Parathyroid adenoma (tissue), 2 donors: Measurements from ENCODE around the gene ZFHX2.

ENCODE experiments used
- H2AFZ ChIP-seq: fragments of 300-600 bp; sonication (generic); one replicate; pipeline ENCODE4 v1.7.0; 2017; ENCODE audit warnings: antibody characterized with exemption, mild to moderate bottlenecking
- H3K27ac ChIP-seq: fragments of 300-600 bp; sonication (generic); one replicate; pipeline ENCODE4 v1.7.0; 2017
- H3K27me3 ChIP-seq: fragments of 300-600 bp; sonication (generic); one replicate; pipeline ENCODE4 v1.7.0; 2017; ENCODE audit warnings: low read length; ENCODE audit not compliant: control insufficient read depth, insufficient read depth
- H3K36me3 ChIP-seq: fragments of 300-600 bp; sonication (generic); one replicate; pipeline ENCODE4 v1.7.0; 2017; ENCODE audit warnings: low read length; ENCODE audit not compliant: control insufficient read depth, insufficient read depth
- H3K4me1 ChIP-seq: fragments of 300-600 bp; sonication (generic); one replicate; pipeline ENCODE4 v1.7.0; 2017; ENCODE audit warnings: control low read depth
- H3K4me2 ChIP-seq: fragments of 300-600 bp; sonication (generic); one replicate; pipeline ENCODE4 v1.7.0; 2017; ENCODE audit warnings: low read length
- H3K4me3 ChIP-seq: fragments of 300-600 bp; sonication (generic); one replicate; pipeline ENCODE4 v1.7.0; 2017; ENCODE audit warnings: low read depth, low read length
- H3K79me2 ChIP-seq: fragments of 300-600 bp; sonication (generic); one replicate; pipeline ENCODE4 v1.7.0; 2017; ENCODE audit warnings: control low read depth
- H3K9ac ChIP-seq: fragments of 300-600 bp; sonication (generic); one replicate; pipeline ENCODE4 v1.7.0; 2017; ENCODE audit warnings: mild to moderate bottlenecking
- H3K9me3 ChIP-seq: fragments of 300-600 bp; sonication (generic); one replicate; pipeline ENCODE4 v1.7.0; 2017; ENCODE audit warnings: low read length; ENCODE audit not compliant: control insufficient read depth
- TF ChIP-seq, protein P1 (sequence below): fragments of 300-600 bp; sonication (generic); IDR thresholded peaks from one replicate; pipeline ENCODE4 v1.7.0; 2017; ENCODE audit warnings: antibody characterized with exemption, mild to moderate bottlenecking
- donor health status: primary hyperparathyroidism.

ZFHX2 gene

DNA sequence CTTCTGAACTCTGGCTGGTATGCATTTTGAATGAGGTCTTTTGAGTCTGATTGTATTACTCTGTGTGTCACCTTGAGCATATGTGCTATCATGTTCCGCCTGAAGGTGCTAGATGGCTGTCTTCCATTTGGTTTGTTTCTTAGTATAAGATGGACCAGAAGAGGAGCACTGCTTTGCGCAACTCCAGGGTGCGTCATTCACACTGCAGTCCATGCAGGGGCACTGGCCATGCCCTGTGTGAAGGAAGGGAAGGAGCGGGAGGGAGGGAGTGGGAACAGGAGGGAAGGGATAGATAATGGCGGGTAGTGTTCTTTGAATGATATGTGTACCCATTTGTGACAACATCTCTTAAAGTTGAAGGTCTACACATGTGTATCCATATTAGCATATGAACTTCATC is 8.2 kb downstream of the ZFHX2 start:
- no peaks in the 10 kb centered on the region for H3K9me3 ChIP-seq
- no peak overlapping the region for H2AFZ ChIP-seq
- H3K79me2 ChIP-seq: peaks cover 9% of the 10 kb centered on the region
- no peak overlapping the region for H3K27ac ChIP-seq
- peaks cover 18% of the 10 kb centered on the region for H3K4me1 ChIP-seq
- no peaks in the 10 kb centered on the region for H3K36me3 ChIP-seq
- no peaks in the 10 kb centered on the region for H3K27me3 ChIP-seq
- TF ChIP-seq, protein P1, sequence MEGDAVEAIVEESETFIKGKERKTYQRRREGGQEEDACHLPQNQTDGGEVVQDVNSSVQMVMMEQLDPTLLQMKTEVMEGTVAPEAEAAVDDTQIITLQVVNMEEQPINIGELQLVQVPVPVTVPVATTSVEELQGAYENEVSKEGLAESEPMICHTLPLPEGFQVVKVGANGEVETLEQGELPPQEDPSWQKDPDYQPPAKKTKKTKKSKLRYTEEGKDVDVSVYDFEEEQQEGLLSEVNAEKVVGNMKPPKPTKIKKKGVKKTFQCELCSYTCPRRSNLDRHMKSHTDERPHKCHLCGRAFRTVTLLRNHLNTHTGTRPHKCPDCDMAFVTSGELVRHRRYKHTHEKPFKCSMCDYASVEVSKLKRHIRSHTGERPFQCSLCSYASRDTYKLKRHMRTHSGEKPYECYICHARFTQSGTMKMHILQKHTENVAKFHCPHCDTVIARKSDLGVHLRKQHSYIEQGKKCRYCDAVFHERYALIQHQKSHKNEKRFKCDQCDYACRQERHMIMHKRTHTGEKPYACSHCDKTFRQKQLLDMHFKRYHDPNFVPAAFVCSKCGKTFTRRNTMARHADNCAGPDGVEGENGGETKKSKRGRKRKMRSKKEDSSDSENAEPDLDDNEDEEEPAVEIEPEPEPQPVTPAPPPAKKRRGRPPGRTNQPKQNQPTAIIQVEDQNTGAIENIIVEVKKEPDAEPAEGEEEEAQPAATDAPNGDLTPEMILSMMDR: no peak
- no peak overlapping the region for H3K4me3 ChIP-seq
- H3K4me2 ChIP-seq: no peak overlapping the region
- H3K9ac ChIP-seq: no peak overlapping the region

DNA sequence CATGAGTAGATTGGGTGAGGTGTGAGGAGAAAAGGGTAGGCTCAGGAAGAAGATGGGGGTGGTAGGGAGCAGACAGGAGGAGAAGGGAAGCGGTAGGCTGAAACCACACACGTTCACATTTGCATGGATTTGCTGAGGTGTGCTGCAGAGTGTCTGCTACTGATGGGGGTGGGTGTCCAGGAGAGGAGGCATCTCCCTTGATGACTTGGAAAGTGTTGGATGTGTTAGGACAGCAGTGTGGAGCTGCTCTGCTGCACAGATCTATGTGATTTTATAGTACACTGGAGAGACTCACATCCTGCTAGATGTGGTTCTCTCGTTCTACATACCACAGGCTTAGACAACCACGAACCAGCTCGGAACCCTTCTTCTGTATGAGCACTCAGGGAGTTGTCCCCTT is 9.3 kb downstream of the ZFHX2 start:
- H3K4me1 ChIP-seq: peaks cover 20% of the 10 kb centered on the region
- no peak overlapping the region for H3K4me3 ChIP-seq
- no peak overlapping the region for H2AFZ ChIP-seq
- peaks cover 9% of the 10 kb centered on the region for H3K79me2 ChIP-seq
- TF ChIP-seq, protein P1: no peak
- H3K36me3 ChIP-seq: no peaks in the 10 kb centered on the region
- H3K27ac ChIP-seq: no peak overlapping the region
- H3K9me3 ChIP-seq: no peaks in the 10 kb centered on the region
- no peaks in the 10 kb centered on the region for H3K27me3 ChIP-seq
- no peak overlapping the region for H3K4me2 ChIP-seq
- H3K9ac ChIP-seq: no peak overlapping the region

GRCh38 chr14:23540141-23540469 is 11.5 kb downstream of the ZFHX2 start:
- H3K4me1 ChIP-seq: peaks cover 18% of the 10 kb centered on the region
- no peak overlapping the region for H3K4me3 ChIP-seq
- H2AFZ ChIP-seq: no peak overlapping the region
- H3K27me3 ChIP-seq: no peaks in the 10 kb centered on the region
- peaks cover 9% of the 10 kb centered on the region for H3K79me2 ChIP-seq
- H3K9ac ChIP-seq: no peak overlapping the region
- H3K9me3 ChIP-seq: no peaks in the 10 kb centered on the region
- peak overlapping the region; percentile 82 for H3K27ac ChIP-seq
- H3K4me2 ChIP-seq: no peak overlapping the region
- H3K36me3 ChIP-seq: no peaks in the 10 kb centered on the region
- TF ChIP-seq, protein P1: no peak

GRCh38 chr14:23539248-23540140 is 12.1 kb downstream of the ZFHX2 start:
- H3K27me3 ChIP-seq: no peaks in the 10 kb centered on the region
- H3K9ac ChIP-seq: no peak overlapping the region
- H3K4me2 ChIP-seq: peak overlapping the region; percentile 45
- peak overlapping the region; percentile 87 for H2AFZ ChIP-seq
- H3K4me1 ChIP-seq: peaks cover 14% of the 10 kb centered on the region
- peak overlapping the region; percentile 31 for H3K4me3 ChIP-seq
- peak overlapping the region; percentile 82 for H3K27ac ChIP-seq
- no peaks in the 10 kb centered on the region for H3K9me3 ChIP-seq
- H3K36me3 ChIP-seq: no peaks in the 10 kb centered on the region
- TF ChIP-seq, protein P1: peak; percentile 85
- peaks cover 9% of the 10 kb centered on the region for H3K79me2 ChIP-seq

- Histone ChIP-seq H3K4me2 (peak overlapping the region; percentile 45), H3K9me3 (no peaks in the 10 kb centered on the region), H3K27me3 (no peaks in the 10 kb centered on the region), H3K27ac (peak overlapping the region; percentile 82), H2AFZ (peak overlapping the region; percentile 87), H3K4me1 (peaks cover 14% of the 10 kb centered on the region), H3K9ac (no peak overlapping the region), H3K4me3 (peak overlapping the region; percentile 31), H3K36me3 (no peaks in the 10 kb centered on the region), H3K79me2 (peaks cover 9% of the 10 kb centered on the region)
- TF ChIP-seq, protein P1: no peak
Observed at GRCh38 chr14:23538785-23539184, 12.8 kb downstream of the ZFHX2 start.
